Thyroid gland (tissue), 4 donors: Measurements from ENCODE around the gene TMEM94.

Experiments used
- CTCF ChIP-seq, 6 experiments: fragments of 200-600 bp in 3 of 6; fragments of 450-650 bp in 3 of 6; sonication (generic) in 3 of 6; IDR thresholded peaks; one replicate each; pipeline ENCODE4 v1.5.1; 2016 to 2019; ENCODE audit warnings: antibody characterized with exemption in 6 of 6, mild to moderate bottlenecking in 2 of 6, inconsistent platforms in 1 of 6, moderate library complexity in 1 of 6
- POLR2A ChIP-seq, 2 donors: fragments of 450-650 bp; IDR thresholded peaks; one replicate each; pipeline ENCODE4 v1.6.1; 2017; ENCODE audit warnings: antibody characterized with exemption in 2 of 2, mild to moderate bottlenecking in 2 of 2, moderate library complexity in 1 of 2

- TF ChIP-seq CTCF (IDR thresholded peaks at IDR 0.05): no peak
- TF ChIP-seq POLR2A (IDR thresholded peaks at IDR 0.05): no peak
Observed at GRCh38 chr17:75491680-75492079, 35.2 kb downstream of the TMEM94 start.
